ENCODE results near the gene RPGRIP1L. TPM values are rescaled to one million over a fixed set of nuclear protein-coding genes. Genes with fewer than 3 reads are reported as not detected.

The RPGRIP1L gene
- total and polyA plus RNA-seq, 2 of the 8 experiments (the other 6 are each of a cell fraction or from before 2014, with no cell fraction given): 4.0 to 13.7 TPM

DNA sequence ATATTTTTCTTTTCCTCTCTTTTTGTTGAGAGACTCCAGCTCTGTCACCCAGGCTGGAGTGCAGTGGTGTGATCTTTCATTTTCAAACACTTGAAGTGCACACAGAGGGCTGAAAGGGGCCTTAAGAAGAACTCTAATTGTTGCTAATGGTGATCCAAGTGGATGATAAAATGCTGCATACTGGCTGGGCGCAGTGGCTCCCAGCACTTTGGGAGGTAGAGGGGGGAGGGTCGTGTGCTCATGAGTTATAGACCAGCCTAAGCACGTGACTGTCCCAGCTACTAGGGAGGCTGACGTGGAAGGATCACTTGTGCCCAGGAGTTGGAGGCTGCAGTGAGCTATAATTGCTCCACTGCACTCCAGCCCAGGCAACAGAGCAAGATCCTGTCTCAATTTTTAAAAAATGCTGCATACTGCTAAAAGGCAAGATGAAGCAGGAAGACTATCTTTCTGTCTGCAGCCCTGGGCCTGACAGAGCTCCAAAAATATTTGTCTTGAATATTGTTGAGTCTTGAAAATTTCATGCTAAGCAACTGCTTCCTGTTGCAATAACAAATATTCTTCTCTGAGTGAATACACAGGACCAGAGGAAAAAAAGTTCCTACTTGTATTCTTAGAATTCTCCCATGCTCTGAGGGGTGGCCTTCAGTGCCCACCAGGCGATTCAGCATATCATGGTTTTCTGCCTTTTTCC lies 137.0 kb downstream of the RPGRIP1L start:
- Histone ChIP-seq H3K14ac (ENCODE audit: insufficient read length) (no peak overlapping the region), H3K23ac (ENCODE audit: insufficient read length) (no peak overlapping the region), H3K27ac (ENCODE audit: low read depth, low read length) (no peak overlapping the region), H3K9ac (replicated peaks in 1 of 4; ENCODE audit: extremely low read depth in 1 of 4, low read depth in 3 of 4, low read length in 3 of 4) (no peak overlapping the region), H3K79me1 (ENCODE audit: low read depth, low read length) (no peaks in the 10 kb centered on the region), H3K56ac (replicated peaks; ENCODE audit: insufficient read length, low read depth, low read length) (no peak overlapping the region), H3K27me3 (replicated peaks in 1 of 4; ENCODE audit: control insufficient read depth in 3 of 4, extremely low read depth in 1 of 4, insufficient read depth in 3 of 4, low read length in 3 of 4) (no peaks in the 10 kb centered on the region), H2BK12ac (ENCODE audit: low read depth, low read length) (peak overlapping the region; percentile 69; the same call in 1 of the 2 replicates), H3K4me1 (replicated peaks in 1 of 4; ENCODE audit: control insufficient read depth in 3 of 4, insufficient read depth in 4 of 4, low read length in 3 of 4) (peaks cover 4 to 9% (median 5%) of the 10 kb centered on the region in 4 experiments), H2AFZ (ENCODE audit: low read length) (no peak overlapping the region), H3K4me3 (ENCODE audit: extremely low read depth in 1 of 4, insufficient read depth in 2 of 4, low read depth in 3 of 4, low read length in 4 of 4) (no peak overlapping the region), H3K4ac (replicated peaks; ENCODE audit: insufficient read length, low read depth, low read length) (no peak overlapping the region), H3K4me2 (ENCODE audit: insufficient read depth in 1 of 2, low read depth in 2 of 2, low read length in 2 of 2) (no peak overlapping the region), H3K18ac (ENCODE audit: extremely low read depth, low read length) (no peak overlapping the region), H4K8ac (ENCODE audit: extremely low read depth, insufficient read depth, low read length) (no peak overlapping the region), H2BK120ac (replicated peaks; ENCODE audit: low read depth, low read length) (no peak overlapping the region), H2BK15ac (ENCODE audit: low read length) (no peak overlapping the region), H4K5ac (ENCODE audit: insufficient read length, low read depth, low read length) (no peak overlapping the region), H3K23me2 (ENCODE audit: low read depth, low read length) (no peaks in the 10 kb centered on the region), H2AK5ac (ENCODE audit: low read depth, low read length) (no peak overlapping the region), H3K79me2 (ENCODE audit: control insufficient read depth in 1 of 2, insufficient read depth in 2 of 2, low read length in 2 of 2) (no peaks in the 10 kb centered on the region), H4K91ac (replicated peaks; ENCODE audit: insufficient read length, low read length) (no peak overlapping the region), H3K36me3 (ENCODE audit: control insufficient read depth in 2 of 4, insufficient read depth in 4 of 4, low read length in 3 of 4) (no peaks in the 10 kb centered on the region; a peak in 1 of 8 replicates), H4K20me1 (replicated peaks in 1 of 2; ENCODE audit: control insufficient read depth in 1 of 2, insufficient read depth in 2 of 2, low read length in 2 of 2) (no peaks in the 10 kb centered on the region), H2BK5ac (ENCODE audit: low read depth, low read length) (no peak overlapping the region), H3K9me3 (ENCODE audit: insufficient read depth in 2 of 2, low read depth in 1 of 2, low read length in 1 of 2) (peaks cover 8% of the 10 kb centered on the region in 2 experiments; a peak in 1 of 4 replicates), H2BK20ac (ENCODE audit: low read length) (no peak overlapping the region)
- TF ChIP-seq SP2 (IDR thresholded peaks at IDR 0.05; ENCODE audit: low read length) (no peak), RBBP5 (IDR thresholded peaks at IDR 0.05; ENCODE audit: borderline replicate concordance, low read depth, low read length) (no peak), RAD21 (IDR thresholded peaks at IDR 0.05 in 1 of 2, conservative IDR thresholded peaks at IDR 0.05 in 1 of 2; ENCODE audit: low read depth in 2 of 2, low read length in 2 of 2) (no peak), EGR1 (IDR thresholded peaks at IDR 0.05; ENCODE audit: borderline replicate concordance, low read depth, low read length) (no peak), POU5F1 (IDR thresholded peaks at IDR 0.05; ENCODE audit: low read depth, low read length) (no peak), RNF2 (IDR thresholded peaks at IDR 0.05; ENCODE audit: borderline replicate concordance, low read depth, low read length, missing control alignments, poor library complexity, severe bottlenecking) (no peak), TCF12 (IDR thresholded peaks at IDR 0.05; ENCODE audit: low read depth, low read length) (no peak), MAFK (IDR thresholded peaks at IDR 0.05; ENCODE audit: low read depth, low read length) (no peak), SIRT6 (IDR thresholded peaks at IDR 0.05; ENCODE audit: low read length) (no peak), RFX5 (IDR thresholded peaks at IDR 0.05; ENCODE audit: borderline replicate concordance, low read depth, low read length) (no peak)
- TF ChIP-seq, protein P1, sequence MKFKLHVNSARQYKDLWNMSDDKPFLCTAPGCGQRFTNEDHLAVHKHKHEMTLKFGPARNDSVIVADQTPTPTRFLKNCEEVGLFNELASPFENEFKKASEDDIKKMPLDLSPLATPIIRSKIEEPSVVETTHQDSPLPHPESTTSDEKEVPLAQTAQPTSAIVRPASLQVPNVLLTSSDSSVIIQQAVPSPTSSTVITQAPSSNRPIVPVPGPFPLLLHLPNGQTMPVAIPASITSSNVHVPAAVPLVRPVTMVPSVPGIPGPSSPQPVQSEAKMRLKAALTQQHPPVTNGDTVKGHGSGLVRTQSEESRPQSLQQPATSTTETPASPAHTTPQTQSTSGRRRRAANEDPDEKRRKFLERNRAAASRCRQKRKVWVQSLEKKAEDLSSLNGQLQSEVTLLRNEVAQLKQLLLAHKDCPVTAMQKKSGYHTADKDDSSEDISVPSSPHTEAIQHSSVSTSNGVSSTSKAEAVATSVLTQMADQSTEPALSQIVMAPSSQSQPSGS (IDR thresholded peaks at IDR 0.05; ENCODE audit: low read length): no peak
- WGBS, 2 experiments (ENCODE audit: extremely low coverage in 1 of 2, insufficient coverage in 1 of 2, insufficient read length in 1 of 2, insufficient replicate concordance in 2 of 2, low coverage in 1 of 2, low lambda C conversion rate in 2 of 2, missing lambda C conversion rate in 1 of 2): 90% methylated on average over 5 of the region's 5 CpGs; no CpG with 5 or more reads in 1 of the 2 experiments
- DNase-seq (ENCODE audit: low read depth in 1 of 2, low spot score in 2 of 2) (no peak), FAIRE-seq (no peak)
- ChIA-PET CTCF (ENCODE audit: partially characterized antibody) (interaction anchor here (0.6 kb wide), 1 partner anchor 186 kb away, joined by 4 read pairs; no protein-coding TSS in a partner anchor), POLR2A (ENCODE audit: partially characterized antibody) (no interaction called here)

Data from H1 (cell line).